ENCODE results near the gene PDE9A.

DNA sequence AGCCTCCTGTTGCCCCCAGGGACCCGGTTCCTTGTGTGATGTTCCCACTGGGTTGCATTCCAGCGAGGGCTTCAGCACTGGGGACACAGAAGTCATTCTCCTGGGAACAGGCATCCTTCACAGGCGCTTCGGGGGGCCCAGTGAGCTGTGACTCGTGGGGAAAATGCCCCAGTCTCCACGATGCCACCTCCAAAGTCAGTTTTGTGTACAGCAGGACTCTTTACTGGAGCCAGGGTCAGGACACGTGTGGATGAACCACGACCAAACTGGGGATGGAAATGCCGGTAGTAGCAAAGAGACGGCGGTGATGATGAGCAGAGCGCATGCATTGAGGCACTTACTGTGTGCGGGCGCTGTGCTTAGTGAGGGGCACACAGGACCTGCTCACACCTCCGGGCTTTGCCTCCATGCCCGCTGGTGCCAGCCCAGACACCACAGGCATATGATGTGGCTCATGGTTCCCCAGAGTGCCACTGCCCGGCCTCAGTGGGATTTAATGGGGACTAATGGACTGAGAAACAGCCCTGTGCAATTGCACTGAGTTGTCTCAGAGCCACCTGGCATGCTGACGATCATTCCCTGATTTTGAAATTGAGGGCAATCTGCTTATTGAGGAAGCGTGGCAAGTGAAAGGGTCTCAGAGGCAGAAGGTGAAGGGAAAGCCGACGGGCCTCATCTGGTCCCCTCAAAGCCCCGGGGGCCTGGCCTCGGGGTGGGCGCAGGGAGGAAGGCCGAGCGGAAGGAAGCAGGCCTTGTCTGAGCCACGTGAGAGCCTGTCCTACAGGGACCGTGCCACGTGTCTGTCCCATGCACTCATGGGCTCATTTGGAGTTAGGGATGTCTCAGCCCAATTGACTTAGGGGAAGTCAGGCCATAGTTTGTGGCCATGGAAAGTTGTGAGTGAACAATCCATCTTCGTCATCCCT is 91.4 kb downstream of the PDE9A start:
- TF ChIP-seq, protein P1, sequence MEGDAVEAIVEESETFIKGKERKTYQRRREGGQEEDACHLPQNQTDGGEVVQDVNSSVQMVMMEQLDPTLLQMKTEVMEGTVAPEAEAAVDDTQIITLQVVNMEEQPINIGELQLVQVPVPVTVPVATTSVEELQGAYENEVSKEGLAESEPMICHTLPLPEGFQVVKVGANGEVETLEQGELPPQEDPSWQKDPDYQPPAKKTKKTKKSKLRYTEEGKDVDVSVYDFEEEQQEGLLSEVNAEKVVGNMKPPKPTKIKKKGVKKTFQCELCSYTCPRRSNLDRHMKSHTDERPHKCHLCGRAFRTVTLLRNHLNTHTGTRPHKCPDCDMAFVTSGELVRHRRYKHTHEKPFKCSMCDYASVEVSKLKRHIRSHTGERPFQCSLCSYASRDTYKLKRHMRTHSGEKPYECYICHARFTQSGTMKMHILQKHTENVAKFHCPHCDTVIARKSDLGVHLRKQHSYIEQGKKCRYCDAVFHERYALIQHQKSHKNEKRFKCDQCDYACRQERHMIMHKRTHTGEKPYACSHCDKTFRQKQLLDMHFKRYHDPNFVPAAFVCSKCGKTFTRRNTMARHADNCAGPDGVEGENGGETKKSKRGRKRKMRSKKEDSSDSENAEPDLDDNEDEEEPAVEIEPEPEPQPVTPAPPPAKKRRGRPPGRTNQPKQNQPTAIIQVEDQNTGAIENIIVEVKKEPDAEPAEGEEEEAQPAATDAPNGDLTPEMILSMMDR (conservative IDR thresholded peaks at IDR 0.05; ENCODE audit: low read depth in 2 of 2): no peak
- TF ChIP-seq EZH2 (IDR thresholded peaks at IDR 0.05; ENCODE audit: low read depth, unreplicated experiment) (no peak), JUNB (IDR thresholded peaks at IDR 0.05; ENCODE audit: unreplicated experiment) (no peak), POLR2AphosphoS5 (IDR thresholded peaks at IDR 0.05; ENCODE audit: low read depth) (no peak)
- TF ChIP-seq, protein P2, sequence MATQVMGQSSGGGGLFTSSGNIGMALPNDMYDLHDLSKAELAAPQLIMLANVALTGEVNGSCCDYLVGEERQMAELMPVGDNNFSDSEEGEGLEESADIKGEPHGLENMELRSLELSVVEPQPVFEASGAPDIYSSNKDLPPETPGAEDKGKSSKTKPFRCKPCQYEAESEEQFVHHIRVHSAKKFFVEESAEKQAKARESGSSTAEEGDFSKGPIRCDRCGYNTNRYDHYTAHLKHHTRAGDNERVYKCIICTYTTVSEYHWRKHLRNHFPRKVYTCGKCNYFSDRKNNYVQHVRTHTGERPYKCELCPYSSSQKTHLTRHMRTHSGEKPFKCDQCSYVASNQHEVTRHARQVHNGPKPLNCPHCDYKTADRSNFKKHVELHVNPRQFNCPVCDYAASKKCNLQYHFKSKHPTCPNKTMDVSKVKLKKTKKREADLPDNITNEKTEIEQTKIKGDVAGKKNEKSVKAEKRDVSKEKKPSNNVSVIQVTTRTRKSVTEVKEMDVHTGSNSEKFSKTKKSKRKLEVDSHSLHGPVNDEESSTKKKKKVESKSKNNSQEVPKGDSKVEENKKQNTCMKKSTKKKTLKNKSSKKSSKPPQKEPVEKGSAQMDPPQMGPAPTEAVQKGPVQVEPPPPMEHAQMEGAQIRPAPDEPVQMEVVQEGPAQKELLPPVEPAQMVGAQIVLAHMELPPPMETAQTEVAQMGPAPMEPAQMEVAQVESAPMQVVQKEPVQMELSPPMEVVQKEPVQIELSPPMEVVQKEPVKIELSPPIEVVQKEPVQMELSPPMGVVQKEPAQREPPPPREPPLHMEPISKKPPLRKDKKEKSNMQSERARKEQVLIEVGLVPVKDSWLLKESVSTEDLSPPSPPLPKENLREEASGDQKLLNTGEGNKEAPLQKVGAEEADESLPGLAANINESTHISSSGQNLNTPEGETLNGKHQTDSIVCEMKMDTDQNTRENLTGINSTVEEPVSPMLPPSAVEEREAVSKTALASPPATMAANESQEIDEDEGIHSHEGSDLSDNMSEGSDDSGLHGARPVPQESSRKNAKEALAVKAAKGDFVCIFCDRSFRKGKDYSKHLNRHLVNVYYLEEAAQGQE (IDR thresholded peaks at IDR 0.05; ENCODE audit: unreplicated experiment): no peak
